ENCODE measurements around the gene PSME3. TPM values are rescaled to one million over a fixed set of nuclear protein-coding genes. Genes with fewer than 3 reads are reported as not detected.

PSME3 gene
- polyA plus RNA-seq, 1 of the 3 experiments (the other 2 are of a cell fraction) = 139 TPM

GRCh38 chr17:42795061-42795460 is 38.1 kb upstream of the PSME3 start:
- no peaks in the 10 kb centered on the region for H3K9me2 ChIP-seq
- no peak overlapping the region for H3K9ac ChIP-seq
- ChIA-PET POLR2A (no interaction called here), CTCF (no interaction called here)
- no peak overlapping the region for H3K27ac ChIP-seq (ENCODE audit: low read depth in 2 of 2, low read length in 1 of 2)
- peaks cover 18% of the 10 kb centered on the region; the same call in 1 of the 2 replicates for H3K79me2 ChIP-seq (ENCODE audit: insufficient read depth)
- H3K9me3 ChIP-seq = no peaks in the 10 kb centered on the region
- no peak for DNase-seq
- H3K4me1 ChIP-seq (ENCODE audit: control insufficient read depth in 1 of 2, insufficient read depth in 2 of 2, low read depth in 1 of 2, low read length in 1 of 2) = peaks cover 7 to 15% of the 10 kb centered on the region in 2 experiments; a peak in 1 of 4 replicates
- no peaks in the 10 kb centered on the region for H3K27me3 ChIP-seq (ENCODE audit: insufficient read depth)
- H2AFZ ChIP-seq (ENCODE audit: low read depth) = no peak overlapping the region
- no peak overlapping the region for H3K4me2 ChIP-seq
- H3K36me3 ChIP-seq (replicated peaks in 1 of 2; ENCODE audit: control insufficient read depth in 1 of 2, insufficient read depth in 2 of 2, low read length in 1 of 2) = peaks cover 0 to 2% of the 10 kb centered on the region in 2 experiments
- TF ChIP-seq GABPA (IDR thresholded peaks at IDR 0.05; ENCODE audit: low read depth) = no peak
- TF ChIP-seq SIN3A (IDR thresholded peaks at IDR 0.05; ENCODE audit: borderline replicate concordance, low read depth, low read length) = no peak
- no peak for TF ChIP-seq CHD2 (IDR thresholded peaks at IDR 0.05; ENCODE audit: low read length, partially characterized antibody)
- H4K20me1 ChIP-seq (ENCODE audit: insufficient read depth) = no peaks in the 10 kb centered on the region
- H3F3A ChIP-seq (replicated peaks; ENCODE audit: insufficient read depth) = peaks cover 18% of the 10 kb centered on the region
- no peak overlapping the region for H3K4me3 ChIP-seq (ENCODE audit: low read depth in 2 of 2, low read length in 1 of 2)
- WGBS (ENCODE audit: low lambda C conversion rate) = 82% methylated on average over 4 of the region's 4 CpGs

- ChIA-PET POLR2A (no interaction called here), CTCF (interaction anchor here (1.3 kb wide), 1 partner anchor 25 kb away, joined by 5 read pairs; no protein-coding TSS in a partner anchor)
- no peaks in the 10 kb centered on the region for H3K27me3 ChIP-seq (ENCODE audit: insufficient read depth)
- peaks cover 7 to 15% of the 10 kb centered on the region in 2 experiments; a peak in 1 of 4 replicates for H3K4me1 ChIP-seq (ENCODE audit: control insufficient read depth in 1 of 2, insufficient read depth in 2 of 2, low read depth in 1 of 2, low read length in 1 of 2)
- no peak for DNase-seq
- 90% methylated on average over 10 of the region's 10 CpGs for WGBS (ENCODE audit: low lambda C conversion rate)
- H3K9me2 ChIP-seq = no peaks in the 10 kb centered on the region
- H3K79me2 ChIP-seq (ENCODE audit: insufficient read depth) = peaks cover 18% of the 10 kb centered on the region; the same call in 1 of the 2 replicates
- no peaks in the 10 kb centered on the region for H4K20me1 ChIP-seq (ENCODE audit: insufficient read depth)
- H3K36me3 ChIP-seq (replicated peaks in 1 of 2; ENCODE audit: control insufficient read depth in 1 of 2, insufficient read depth in 2 of 2, low read length in 1 of 2) = no peaks in the 10 kb centered on the region
- H3F3A ChIP-seq (replicated peaks; ENCODE audit: insufficient read depth) = peaks cover 14% of the 10 kb centered on the region
- H3K9me3 ChIP-seq = no peaks in the 10 kb centered on the region
- no peak overlapping the region for H2AFZ ChIP-seq (ENCODE audit: low read depth)
- H3K4me3 ChIP-seq (ENCODE audit: low read depth in 2 of 2, low read length in 1 of 2) = no peak overlapping the region
- no peak for TF ChIP-seq REST (IDR thresholded peaks at IDR 0.05; ENCODE audit: low read depth, low read length)
- no peak for TF ChIP-seq ZBTB33 (IDR thresholded peaks at IDR 0.05; ENCODE audit: borderline replicate concordance, low read depth)
- no peak for TF ChIP-seq TEAD4 (IDR thresholded peaks at IDR 0.05; ENCODE audit: borderline replicate concordance, insufficient read depth)
- TF ChIP-seq SMC3 (IDR thresholded peaks at IDR 0.05; ENCODE audit: low read depth, low read length) = no peak
- TF ChIP-seq EZH2phosphoT487 (IDR thresholded peaks at IDR 0.05; ENCODE audit: borderline replicate concordance, low read depth) = no peak
- no peak for TF ChIP-seq POLR2AphosphoS5 (IDR thresholded peaks at IDR 0.05; ENCODE audit: low read depth, low read length)
- no peak for TF ChIP-seq IRF3 (IDR thresholded peaks at IDR 0.05; ENCODE audit: low read depth, low read length)
- TF ChIP-seq MEF2A (IDR thresholded peaks at IDR 0.05; ENCODE audit: borderline replicate concordance, low read depth) = no peak
- TF ChIP-seq ELF1 (IDR thresholded peaks at IDR 0.05) = no peak
- no peak for TF ChIP-seq RCOR1 (IDR thresholded peaks at IDR 0.05; ENCODE audit: low read length)
- TF ChIP-seq GATA2 (CRISPR knock-in tag; IDR thresholded peaks at IDR 0.05) = no peak
- TF ChIP-seq CHD2 (IDR thresholded peaks at IDR 0.05; ENCODE audit: low read length, partially characterized antibody) = no peak
- TF ChIP-seq YY1 (IDR thresholded peaks at IDR 0.05; ENCODE audit: low read depth) = no peak
- TF ChIP-seq SIN3A (IDR thresholded peaks at IDR 0.05; ENCODE audit: borderline replicate concordance, low read depth, low read length) = no peak
- TF ChIP-seq RFX5 (IDR thresholded peaks at IDR 0.05; ENCODE audit: low read length) = no peak
- H3K9ac ChIP-seq = no peak overlapping the region
- no peak overlapping the region for H3K4me2 ChIP-seq
- no peak overlapping the region for H3K27ac ChIP-seq (ENCODE audit: low read depth in 2 of 2, low read length in 1 of 2)
Observed at GRCh38 chr17:42795465-42795864, 37.7 kb upstream of the PSME3 start.
